RWPE2 (cell line): ENCODE measurements around the gene SPATS2.

Experiments
- ATAC-seq: fragments of 200-7000 bp; cut with Tn5 transposase; 3 replicates; pipeline ENCODE4 v1.9.1; 2021; ENCODE audit warnings: low read depth
- DNase-seq: peaks from one replicate; pipeline ENCODE4 v3.0.0-alpha.2; 2020; ENCODE audit warnings: low spot score
- H3K27ac ChIP-seq: fragments of 450-650 bp; 2 replicates; pipeline ENCODE4 v1.5.1; 2017; ENCODE audit warnings: mild to moderate bottlenecking; ENCODE audit not compliant: poor library complexity, severe bottlenecking
- H3K27me3 ChIP-seq: fragments of 250-450 bp; sonication (Bioruptor Pico); 2 replicates; pipeline ENCODE4 v1.5.1; 2021; ENCODE audit warnings: mild to moderate bottlenecking, moderate library complexity; ENCODE audit not compliant: insufficient read depth, poor library complexity, severe bottlenecking
- H3K36me3 ChIP-seq: fragments of 250-450 bp; sonication (Bioruptor Pico); 2 replicates; pipeline ENCODE4 v1.5.1; 2020; ENCODE audit warnings: low read depth, mild to moderate bottlenecking, moderate library complexity
- H3K4me1 ChIP-seq: fragments of 250-450 bp; sonication (Bioruptor Pico); 2 replicates; pipeline ENCODE4 v1.5.1; 2021; ENCODE audit warnings: mild to moderate bottlenecking, moderate library complexity; ENCODE audit not compliant: insufficient read depth, poor library complexity, severe bottlenecking
- H3K4me3 ChIP-seq: fragments of 250-450 bp; sonication (Bioruptor Pico); 2 replicates; pipeline ENCODE4 v1.5.1; 2021; ENCODE audit warnings: mild to moderate bottlenecking, moderate library complexity; ENCODE audit not compliant: severe bottlenecking
- H3K9me3 ChIP-seq: fragments of 250-450 bp; sonication (Bioruptor Pico); 2 replicates; pipeline ENCODE4 v1.5.1; 2021; ENCODE audit warnings: mild to moderate bottlenecking, moderate library complexity; ENCODE audit not compliant: severe bottlenecking
- CTCF ChIP-seq: fragments of 450-650 bp; IDR thresholded peaks from one replicate; pipeline ENCODE4 v1.5.1; 2017; ENCODE audit warnings: mild to moderate bottlenecking, moderate library complexity; ENCODE audit not compliant: poor library complexity, severe bottlenecking

The SPATS2 gene

GRCh38 chr12:49547090-49547690 is 179.9 kb downstream of the SPATS2 start:
- Histone ChIP-seq H3K36me3 (no peaks in the 10 kb centered on the region), H3K9me3 (no peaks in the 10 kb centered on the region), H3K27ac (no peak overlapping the region), H3K27me3 (no peaks in the 10 kb centered on the region), H3K4me3 (no peak overlapping the region), H3K4me1 (peaks cover 8% of the 10 kb centered on the region)
- peak; percentile 83 for ATAC-seq
- DNase-seq = no peak
- no peak for TF ChIP-seq CTCF

- no peak for TF ChIP-seq CTCF
- H3K36me3 ChIP-seq = no peaks in the 10 kb centered on the region
- H3K27ac ChIP-seq = no peak overlapping the region
- no peak overlapping the region for H3K4me3 ChIP-seq
- H3K4me1 ChIP-seq = peaks cover 8% of the 10 kb centered on the region
- DNase-seq = no peak
- no peak for ATAC-seq
- H3K27me3 ChIP-seq = no peaks in the 10 kb centered on the region
- H3K9me3 ChIP-seq = no peaks in the 10 kb centered on the region
These were observed 181.2 kb downstream of the SPATS2 start for GRCh38 chr12:49548481-49548821.

- H3K27ac ChIP-seq = no peak overlapping the region
- ATAC-seq (no peak), DNase-seq (no peak)
- no peaks in the 10 kb centered on the region for H3K27me3 ChIP-seq
- no peak overlapping the region for H3K4me3 ChIP-seq
- no peaks in the 10 kb centered on the region for H3K9me3 ChIP-seq
- H3K4me1 ChIP-seq = peaks cover 8% of the 10 kb centered on the region
- H3K36me3 ChIP-seq = no peaks in the 10 kb centered on the region
- no peak for TF ChIP-seq CTCF
These were observed 181.8 kb downstream of the SPATS2 start for GRCh38 chr12:49548822-49549648.

- H3K4me1 ChIP-seq = peaks cover 8% of the 10 kb centered on the region
- H3K4me3 ChIP-seq = no peak overlapping the region
- H3K9me3 ChIP-seq = no peaks in the 10 kb centered on the region
- no peaks in the 10 kb centered on the region for H3K27me3 ChIP-seq
- H3K27ac ChIP-seq = no peak overlapping the region
- no peaks in the 10 kb centered on the region for H3K36me3 ChIP-seq
- DNase-seq (no peak), ATAC-seq (no peak)
- no peak for TF ChIP-seq CTCF
These were observed 182.8 kb downstream of the SPATS2 start for GRCh38 chr12:49549735-49550692.
